HS-5 (cell line): ENCODE measurements around the gene HINT2.

Experiments used
- DNase-seq: peaks from one replicate; pipeline ENCODE4 v3.0.0-alpha.2; 2012; ENCODE audit warnings: low read depth

Gene HINT2

GRCh38 chr9:35811381-35812024 lies 3.3 kb downstream of the HINT2 start:
- no peak for DNase-seq

- DNase-seq = no peak
These were observed 4.7 kb downstream of the HINT2 start for GRCh38 chr9:35810122-35810521.

GRCh38 chr9:35808433-35808832 lies 6.4 kb downstream of the HINT2 start:
- no peak for DNase-seq

GRCh38 chr9:35806101-35806500 lies 8.7 kb downstream of the HINT2 start:
- no peak for DNase-seq

- DNase-seq = no peak
These were observed 13.3 kb downstream of the HINT2 start for GRCh38 chr9:35801328-35802128.

- no peak for DNase-seq
These were observed 14.3 kb downstream of the HINT2 start for GRCh38 chr9:35800530-35800929.

- DNase-seq = no peak
These were observed 16.0 kb downstream of the HINT2 start for GRCh38 chr9:35798658-35799374.

- no peak for DNase-seq
These were observed 17.3 kb downstream of the HINT2 start for GRCh38 chr9:35797311-35798109.

- no peak for DNase-seq
These were observed 19.1 kb downstream of the HINT2 start for GRCh38 chr9:35795695-35796094.

- DNase-seq = no peak
These were observed 21.4 kb downstream of the HINT2 start for GRCh38 chr9:35793461-35793860.

GRCh38 chr9:35792826-35793225 lies 22.0 kb downstream of the HINT2 start:
- no peak for DNase-seq

GRCh38 chr9:35792024-35792813 lies 22.6 kb downstream of the HINT2 start:
- no peak for DNase-seq

GRCh38 chr9:35791297-35791921 lies 23.4 kb downstream of the HINT2 start, which contains the start of gene NPR2:
TSS of gene NPR2 (plus strand) at chr9:35791591. CDS start at chr9:35792409, 818 bp downstream.
- DNase-seq = no peak

GRCh38 chr9:35790385-35791296 lies 24.2 kb downstream of the HINT2 start:
- DNase-seq = no peak

GRCh38 chr9:35790025-35790384 lies 24.8 kb downstream of the HINT2 start:
- DNase-seq = no peak

- DNase-seq = no peak
These were observed 25.3 kb downstream of the HINT2 start for GRCh38 chr9:35789541-35789940.

GRCh38 chr9:35783418-35783817 lies 31.4 kb downstream of the HINT2 start:
- no peak for DNase-seq

GRCh38 chr9:35781066-35781465 lies 33.8 kb downstream of the HINT2 start:
- no peak for DNase-seq

GRCh38 chr9:35778496-35778895 lies 36.3 kb downstream of the HINT2 start:
- DNase-seq = no peak

GRCh38 chr9:35776018-35776417 lies 38.8 kb downstream of the HINT2 start:
- DNase-seq = no peak
